NT2/D1 (cell line): ENCODE results near the gene XPO1.
"Not testable (repeated sequence)": the region's sequence is repeated elsewhere in the genome, so short reads cannot be mapped to it uniquely, and the experiment has no call there.

Experiments used
- DNase-seq: peaks from one replicate; pipeline ENCODE4 v3.0.0-alpha.2; 2011; ENCODE audit warnings: low read depth, low spot score
- H3K27me3 ChIP-seq: 2 replicates; pipeline ENCODE4 v1.6.0; 2011; ENCODE audit warnings: mild to moderate bottlenecking; ENCODE audit not compliant: insufficient read length, insufficient read depth
- H3K36me3 ChIP-seq: 2 replicates; pipeline ENCODE4 v1.6.1; 2011; ENCODE audit warnings: mild to moderate bottlenecking, low read length, mixed read lengths; ENCODE audit not compliant: insufficient read depth, insufficient read length
- H3K4me1 ChIP-seq: 2 replicates; pipeline ENCODE4 v1.5.1; 2011; ENCODE audit not compliant: insufficient read depth, insufficient read length
- H3K4me3 ChIP-seq: 2 replicates; pipeline ENCODE4 v1.5.1; 2011; ENCODE audit warnings: low read depth; ENCODE audit not compliant: insufficient read length
- H3K9ac ChIP-seq: 2 replicates; pipeline ENCODE4 v1.6.0; 2011; ENCODE audit warnings: low read depth; ENCODE audit not compliant: insufficient read length
- H3K9me3 ChIP-seq: 2 replicates; pipeline ENCODE4 v1.5.1; 2011; ENCODE audit warnings: mild to moderate bottlenecking, low read length; ENCODE audit not compliant: insufficient read depth
- SUZ12 ChIP-seq: IDR thresholded peaks from 2 replicates; pipeline ENCODE4 v1.6.1; 2011; ENCODE audit not compliant: insufficient read length, insufficient read depth; ENCODE audit errors: extremely low read depth
- YY1 ChIP-seq: IDR thresholded peaks from 2 replicates; pipeline ENCODE4 v1.6.1; 2011; ENCODE audit not compliant: insufficient read length, insufficient read depth
- ZNF274 ChIP-seq: IDR thresholded peaks from 2 replicates; pipeline ENCODE4 v1.6.1; 2011; ENCODE audit warnings: mild to moderate bottlenecking, low read depth, low read length

Gene XPO1

GRCh38 chr2:61461404-61461803, 76.8 kb downstream of the XPO1 start:
- Histone ChIP-seq H3K9ac (no peak overlapping the region), H3K4me3 (no peak overlapping the region), H3K9me3 (no peaks in the 10 kb centered on the region), H3K27me3 (no peaks in the 10 kb centered on the region), H3K4me1 (no peaks in the 10 kb centered on the region), H3K36me3 (peaks cover 2% of the 10 kb centered on the region)
- DNase-seq, result no peak
- TF ChIP-seq SUZ12 (no peak), YY1 (no peak), ZNF274 (no peak)

GRCh38 chr2:61460163-61460562, 78.0 kb downstream of the XPO1 start:
- no peak overlapping the region for H3K4me3 ChIP-seq
- H3K36me3 ChIP-seq, result peaks cover 4% of the 10 kb centered on the region
- DNase-seq, result no peak
- H3K4me1 ChIP-seq, result no peaks in the 10 kb centered on the region
- H3K9me3 ChIP-seq, result no peaks in the 10 kb centered on the region
- no peak overlapping the region for H3K9ac ChIP-seq
- no peaks in the 10 kb centered on the region for H3K27me3 ChIP-seq
- no peak for TF ChIP-seq ZNF274
- TF ChIP-seq SUZ12, result no peak
- no peak for TF ChIP-seq YY1

GRCh38 chr2:61456746-61457420, 81.3 kb downstream of the XPO1 start:
- peaks cover 4% of the 10 kb centered on the region for H3K36me3 ChIP-seq
- TF ChIP-seq ZNF274, result no peak
- no peak overlapping the region for H3K4me3 ChIP-seq

GRCh38 chr2:61456070-61456745, 81.9 kb downstream of the XPO1 start:
- Histone ChIP-seq H3K27me3 (no peaks in the 10 kb centered on the region), H3K9ac (no peak overlapping the region), H3K36me3 (peaks cover 4% of the 10 kb centered on the region), H3K4me1 (no peaks in the 10 kb centered on the region), H3K4me3 (no peak overlapping the region), H3K9me3 (no peaks in the 10 kb centered on the region)
- TF ChIP-seq YY1, result no peak
- no peak for TF ChIP-seq SUZ12
- no peak for TF ChIP-seq ZNF274
- no peak for DNase-seq

More at GRCh38 chr2:61456746-61457420, 81.3 kb downstream of the XPO1 start:
- no peak for DNase-seq
- Histone ChIP-seq H3K27me3 (no peaks in the 10 kb centered on the region), H3K4me1 (no peaks in the 10 kb centered on the region), H3K9ac (no peak overlapping the region), H3K9me3 (no peaks in the 10 kb centered on the region)

GRCh38 chr2:61454972-61455371, 83.2 kb downstream of the XPO1 start:
- H3K4me3 ChIP-seq, H3K9me3 ChIP-seq, H3K9ac ChIP-seq, DNase-seq, H3K4me1 ChIP-seq, H3K36me3 ChIP-seq, H3K27me3 ChIP-seq: not testable (repeated sequence)

GRCh38 chr2:61454383-61454782, 83.8 kb downstream of the XPO1 start:
- Histone ChIP-seq H3K27me3 (no peaks in the 10 kb centered on the region), H3K36me3 (peaks cover 4% of the 10 kb centered on the region), H3K4me1 (no peaks in the 10 kb centered on the region), H3K9ac (no peak overlapping the region), H3K4me3 (no peak overlapping the region), H3K9me3 (no peaks in the 10 kb centered on the region)
- DNase-seq, result no peak
- TF ChIP-seq ZNF274 (no peak), YY1 (no peak), SUZ12 (no peak)

- DNase-seq, result no peak
- no peaks in the 10 kb centered on the region for H3K9me3 ChIP-seq
- H3K27me3 ChIP-seq, result no peaks in the 10 kb centered on the region
- H3K4me3 ChIP-seq, result no peak overlapping the region
- H3K4me1 ChIP-seq, result no peaks in the 10 kb centered on the region
- peaks cover 4% of the 10 kb centered on the region for H3K36me3 ChIP-seq
- H3K9ac ChIP-seq, result no peak overlapping the region
- no peak for TF ChIP-seq ZNF274
- no peak for TF ChIP-seq SUZ12
- TF ChIP-seq YY1, result no peak
Observed at GRCh38 chr2:61452392-61452791, 85.8 kb downstream of the XPO1 start.

- H3K9ac ChIP-seq, result no peak overlapping the region
- H3K9me3 ChIP-seq, result no peaks in the 10 kb centered on the region
- no peak overlapping the region for H3K4me3 ChIP-seq
- H3K27me3 ChIP-seq, result no peaks in the 10 kb centered on the region
- DNase-seq, result no peak
- TF ChIP-seq ZNF274, result no peak
- H3K36me3 ChIP-seq, result peaks cover 2% of the 10 kb centered on the region
- no peaks in the 10 kb centered on the region for H3K4me1 ChIP-seq
Observed at GRCh38 chr2:61451178-61451577, 87.0 kb downstream of the XPO1 start.
